Right lobe of liver (tissue), 4 donors: ENCODE results near the gene TSR3.

Experiments
- POLR2A ChIP-seq: fragments of 450-650 bp; IDR thresholded peaks from one replicate; pipeline ENCODE4 v1.6.1; 2017; ENCODE audit warnings: antibody characterized with exemption, mild to moderate bottlenecking
- TF ChIP-seq, protein P1 (sequence below), 4 donors: fragments of 200-600 bp in 3 of 4; fragments of 450-650 bp in 1 of 4; IDR thresholded peaks; one replicate each; pipeline versions ENCODE4 v1.5.1 to v1.8.0; 2016 to 2022; ENCODE audit warnings: antibody characterized with exemption in 4 of 4, mild to moderate bottlenecking in 2 of 4
- donor health status: DM: no; HTN: no; CAD: no.
- donor health status: DM: no; HTN: no; CAD: no.
- donor health status: DM: no; HTN: yes; CAD: no.

DNA sequence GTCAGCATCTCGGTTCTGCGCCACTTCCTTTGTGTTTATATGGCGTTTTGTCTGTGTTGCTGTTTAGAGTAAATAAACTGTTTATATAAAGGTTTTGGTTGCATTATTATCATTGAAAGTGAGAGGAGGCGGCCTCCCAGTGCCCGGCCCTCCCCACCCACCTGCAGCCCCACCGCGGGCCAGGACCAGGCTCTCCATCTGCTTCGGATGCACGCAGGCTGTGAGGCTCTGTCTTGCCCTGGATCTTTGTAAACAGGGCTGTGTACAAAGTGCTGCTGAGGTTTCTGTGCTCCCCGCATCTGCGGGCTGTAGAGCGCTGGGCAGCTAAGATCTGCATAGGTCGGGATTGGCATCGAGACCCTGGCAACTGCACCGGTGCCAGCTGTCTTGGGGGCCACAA lies 26.4 kb downstream of the TSR3 start:
- TF ChIP-seq, protein P1, sequence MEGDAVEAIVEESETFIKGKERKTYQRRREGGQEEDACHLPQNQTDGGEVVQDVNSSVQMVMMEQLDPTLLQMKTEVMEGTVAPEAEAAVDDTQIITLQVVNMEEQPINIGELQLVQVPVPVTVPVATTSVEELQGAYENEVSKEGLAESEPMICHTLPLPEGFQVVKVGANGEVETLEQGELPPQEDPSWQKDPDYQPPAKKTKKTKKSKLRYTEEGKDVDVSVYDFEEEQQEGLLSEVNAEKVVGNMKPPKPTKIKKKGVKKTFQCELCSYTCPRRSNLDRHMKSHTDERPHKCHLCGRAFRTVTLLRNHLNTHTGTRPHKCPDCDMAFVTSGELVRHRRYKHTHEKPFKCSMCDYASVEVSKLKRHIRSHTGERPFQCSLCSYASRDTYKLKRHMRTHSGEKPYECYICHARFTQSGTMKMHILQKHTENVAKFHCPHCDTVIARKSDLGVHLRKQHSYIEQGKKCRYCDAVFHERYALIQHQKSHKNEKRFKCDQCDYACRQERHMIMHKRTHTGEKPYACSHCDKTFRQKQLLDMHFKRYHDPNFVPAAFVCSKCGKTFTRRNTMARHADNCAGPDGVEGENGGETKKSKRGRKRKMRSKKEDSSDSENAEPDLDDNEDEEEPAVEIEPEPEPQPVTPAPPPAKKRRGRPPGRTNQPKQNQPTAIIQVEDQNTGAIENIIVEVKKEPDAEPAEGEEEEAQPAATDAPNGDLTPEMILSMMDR (IDR thresholded peaks at IDR 0.05) = no peak
- no peak for TF ChIP-seq POLR2A
